ENCODE data around the gene VAV1.

DNA sequence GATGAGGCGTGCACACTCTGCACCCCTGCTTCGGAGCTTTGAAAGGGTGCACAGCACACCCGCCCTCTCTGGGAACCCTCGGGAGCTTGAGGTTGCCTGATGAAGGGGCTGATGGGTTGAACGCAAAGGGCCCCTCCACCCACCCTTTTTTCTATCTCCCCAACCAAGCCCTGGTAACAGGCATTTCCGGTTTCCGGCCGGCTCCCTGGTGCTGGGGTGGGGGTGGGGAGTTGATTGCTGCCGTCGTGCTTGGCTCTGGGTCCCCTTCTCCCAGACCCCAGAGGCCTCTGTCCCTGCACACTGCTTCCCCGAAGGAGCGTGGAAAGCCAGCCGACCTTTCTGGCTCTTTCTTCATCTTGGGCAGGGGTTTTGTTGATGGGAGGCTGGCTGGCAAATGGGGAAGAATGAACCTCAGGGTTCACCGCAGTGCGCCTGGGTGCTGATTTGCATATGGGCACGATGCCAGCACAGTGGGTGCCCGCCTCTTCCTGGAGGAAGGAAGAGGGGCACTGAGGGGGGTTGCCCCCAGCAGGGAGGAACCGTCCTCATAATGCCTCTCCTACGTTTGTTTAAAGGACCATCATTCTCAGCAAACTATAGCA lies 29.1 kb downstream of the VAV1 start:
- TF ChIP-seq ZBTB7A (CRISPR knock-in tag; IDR thresholded peaks at IDR 0.05): no peak
- TF ChIP-seq, protein P1, sequence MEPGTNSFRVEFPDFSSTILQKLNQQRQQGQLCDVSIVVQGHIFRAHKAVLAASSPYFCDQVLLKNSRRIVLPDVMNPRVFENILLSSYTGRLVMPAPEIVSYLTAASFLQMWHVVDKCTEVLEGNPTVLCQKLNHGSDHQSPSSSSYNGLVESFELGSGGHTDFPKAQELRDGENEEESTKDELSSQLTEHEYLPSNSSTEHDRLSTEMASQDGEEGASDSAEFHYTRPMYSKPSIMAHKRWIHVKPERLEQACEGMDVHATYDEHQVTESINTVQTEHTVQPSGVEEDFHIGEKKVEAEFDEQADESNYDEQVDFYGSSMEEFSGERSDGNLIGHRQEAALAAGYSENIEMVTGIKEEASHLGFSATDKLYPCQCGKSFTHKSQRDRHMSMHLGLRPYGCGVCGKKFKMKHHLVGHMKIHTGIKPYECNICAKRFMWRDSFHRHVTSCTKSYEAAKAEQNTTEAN (CRISPR knock-in tag; conservative IDR thresholded peaks at IDR 0.05): no peak
- no peak for TF ChIP-seq ZNF660 (CRISPR knock-in tag; IDR thresholded peaks at IDR 0.05; ENCODE audit: borderline replicate concordance, low read depth)
